Skin of body (tissue), 2 donors: ENCODE results near the gene AUTS2. TPM values are rescaled to one million over a fixed set of nuclear protein-coding genes. Genes with fewer than 3 reads are reported as not detected.
A peak's percentile ranks its signal among the peaks of the same experiment; 100 is the strongest.

Experiments used
- DNase-seq: peaks from one replicate; lab custom pipeline; 2025; lab: John Stamatoyannopoulos, UW
- total RNA-seq: library from RNA; depleted of rRNA; stranded (reverse); fragments of >200 nt; gene quantifications from one replicate; pipeline ENCODE4 v1.2.3, GENCODE V29; 2014

AUTS2 gene
- total RNA-seq, 1 donor from 2014 or later, result 61.0 TPM

- DNase-seq, result no peak
These were observed 24.7 kb downstream of the AUTS2 start for GRCh38 chr7:69622960-69623359.

- DNase-seq, result no peak
These were observed 26.4 kb downstream of the AUTS2 start for GRCh38 chr7:69624435-69625230.

- no peak for DNase-seq
These were observed 27.0 kb downstream of the AUTS2 start for GRCh38 chr7:69625238-69625637.

GRCh38 chr7:69625798-69626197 lies 27.5 kb downstream of the AUTS2 start:
- DNase-seq, result no peak

- peak; percentile 13 for DNase-seq
These were observed 32.0 kb downstream of the AUTS2 start for GRCh38 chr7:69630292-69630691.

GRCh38 chr7:69631131-69631530 lies 32.9 kb downstream of the AUTS2 start:
- DNase-seq, result no peak

GRCh38 chr7:69632280-69632679 lies 34.0 kb downstream of the AUTS2 start:
- DNase-seq, result no peak

GRCh38 chr7:69633122-69633831 lies 35.0 kb downstream of the AUTS2 start:
- no peak for DNase-seq

- DNase-seq, result no peak
These were observed 37.4 kb downstream of the AUTS2 start for GRCh38 chr7:69635555-69636185.

GRCh38 chr7:69638674-69639073 lies 40.4 kb downstream of the AUTS2 start:
- no peak for DNase-seq

GRCh38 chr7:69640216-69640615 lies 41.9 kb downstream of the AUTS2 start:
- no peak for DNase-seq

- DNase-seq, result no peak
These were observed 42.8 kb downstream of the AUTS2 start for GRCh38 chr7:69640925-69641594.

GRCh38 chr7:69643265-69643664 lies 45.0 kb downstream of the AUTS2 start:
- no peak for DNase-seq

GRCh38 chr7:69643708-69644445 lies 45.6 kb downstream of the AUTS2 start:
- DNase-seq, result no peak

- DNase-seq, result no peak
These were observed 47.4 kb downstream of the AUTS2 start for GRCh38 chr7:69645683-69646082.

- no peak for DNase-seq
These were observed 52.9 kb downstream of the AUTS2 start for GRCh38 chr7:69651101-69651590.

GRCh38 chr7:69652947-69653701 lies 54.8 kb downstream of the AUTS2 start:
- no peak for DNase-seq

- no peak for DNase-seq
These were observed 55.5 kb downstream of the AUTS2 start for GRCh38 chr7:69653806-69654205.

GRCh38 chr7:69654381-69654780 lies 56.1 kb downstream of the AUTS2 start:
- DNase-seq, result peak; percentile 29
